Neural progenitor cell (in vitro differentiated cells): ENCODE data around the gene RTL10. TPM values are rescaled to one million over a fixed set of nuclear protein-coding genes. Genes with fewer than 3 reads are reported as not detected.

Source experiments
- DNase-seq: peaks from one replicate; pipeline ENCODE4 v3.0.0-alpha.2; 2016; ENCODE audit warnings: low spot score
- H2AFZ ChIP-seq: fragments of 200-600 bp; sonication (generic); replicated peaks from 2 replicates; pipeline ENCODE4 v1.6.1; 2016; ENCODE audit warnings: antibody characterized with exemption
- H3F3A ChIP-seq: fragments of 200-600 bp; sonication (generic); 2 replicates; pipeline ENCODE4 v1.6.1; 2016; ENCODE audit warnings: antibody characterized with exemption, low read depth
- H3K27ac ChIP-seq: fragments of 200-600 bp; sonication (generic); 2 replicates; pipeline ENCODE4 v1.5.1; 2016; ENCODE audit warnings: mild to moderate bottlenecking
- H3K27me3 ChIP-seq: fragments of 200-600 bp; sonication (generic); 2 replicates; pipeline ENCODE4 v1.6.1; 2016; ENCODE audit warnings: mild to moderate bottlenecking, moderate library complexity
- H3K36me3 ChIP-seq: fragments of 200-600 bp; sonication (generic); 2 replicates; pipeline ENCODE4 v1.5.1; 2016
- H3K4me1 ChIP-seq: fragments of 200-600 bp; sonication (generic); 2 replicates; pipeline ENCODE4 v1.6.1; 2016; ENCODE audit warnings: mixed run types
- H3K4me2 ChIP-seq: fragments of 200-600 bp; sonication (generic); 2 replicates; pipeline ENCODE4 v1.6.1; 2016
- H3K4me3 ChIP-seq: fragments of 200-600 bp; sonication (generic); 2 replicates; pipeline ENCODE4 v1.5.1; 2016
- H3K79me2 ChIP-seq: fragments of 200-600 bp; sonication (generic); 2 replicates; pipeline ENCODE4 v1.6.1; 2016; ENCODE audit warnings: low read depth
- H3K9ac ChIP-seq: fragments of 200-600 bp; sonication (generic); 2 replicates; pipeline ENCODE4 v1.6.1; 2016
- H3K9me3 ChIP-seq: fragments of 200-600 bp; sonication (generic); 2 replicates; pipeline ENCODE4 v1.5.1; 2016; ENCODE audit warnings: low read depth
- H4K20me1 ChIP-seq: fragments of 200-600 bp; sonication (generic); 2 replicates; pipeline ENCODE4 v1.6.1; 2016; ENCODE audit warnings: low read depth
- H3K27ac Mint-ChIP-seq: 3 replicates; pipeline ENCODE4 v1.8.0; 2021; ENCODE audit warnings: mixed read lengths
- H3K27me3 Mint-ChIP-seq: 2 replicates; pipeline ENCODE4 v1.8.0; 2022; ENCODE audit warnings: low read depth, mild to moderate bottlenecking, inconsistent platforms, moderate library complexity, mixed read lengths; ENCODE audit not compliant: insufficient read depth
- H3K36me3 Mint-ChIP-seq: 3 replicates; pipeline ENCODE4 v1.8.0; 2021; ENCODE audit warnings: mixed read lengths
- H3K4me1 Mint-ChIP-seq: 3 replicates; pipeline ENCODE4 v1.8.0; 2021; ENCODE audit warnings: mixed read lengths
- H3K4me3 Mint-ChIP-seq: 3 replicates; pipeline ENCODE4 v1.8.0; 2021; ENCODE audit warnings: mild to moderate bottlenecking, moderate library complexity, mixed read lengths
- H3K9me3 Mint-ChIP-seq: 3 replicates; pipeline ENCODE4 v1.8.0; 2020; ENCODE audit warnings: mixed read lengths
- EZH2 ChIP-seq: fragments of 200-600 bp; sonication (generic); IDR thresholded peaks from 2 replicates; pipeline ENCODE4 v1.6.1; 2017; ENCODE audit warnings: antibody characterized with exemption, mild to moderate bottlenecking, moderate library complexity
- EZH2phosphoT487 ChIP-seq: fragments of 200-600 bp; sonication (generic); IDR thresholded peaks from 2 replicates; pipeline ENCODE4 v1.6.1; 2017; ENCODE audit warnings: antibody characterized with exemption
- total RNA-seq: library from RNA; depleted of rRNA; stranded (reverse); fragments of >200 nt; gene quantifications from 2 replicates; pipeline ENCODE4 v1.2.3, GENCODE V29; 2015; ENCODE audit warnings: low replicate concordance
- TF ChIP-seq, protein P1 (sequence below): fragments of 200-600 bp; sonication (generic); IDR thresholded peaks from 2 replicates; pipeline ENCODE4 v1.5.1; 2017; ENCODE audit warnings: antibody characterized with exemption, mild to moderate bottlenecking

Gene RTL10, protein sequence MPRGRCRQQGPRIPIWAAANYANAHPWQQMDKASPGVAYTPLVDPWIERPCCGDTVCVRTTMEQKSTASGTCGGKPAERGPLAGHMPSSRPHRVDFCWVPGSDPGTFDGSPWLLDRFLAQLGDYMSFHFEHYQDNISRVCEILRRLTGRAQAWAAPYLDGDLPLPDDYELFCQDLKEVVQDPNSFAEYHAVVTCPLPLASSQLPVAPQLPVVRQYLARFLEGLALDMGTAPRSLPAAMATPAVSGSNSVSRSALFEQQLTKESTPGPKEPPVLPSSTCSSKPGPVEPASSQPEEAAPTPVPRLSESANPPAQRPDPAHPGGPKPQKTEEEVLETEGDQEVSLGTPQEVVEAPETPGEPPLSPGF
- 7.3 and 16.3 TPM in 2 replicates for total RNA-seq

DNA sequence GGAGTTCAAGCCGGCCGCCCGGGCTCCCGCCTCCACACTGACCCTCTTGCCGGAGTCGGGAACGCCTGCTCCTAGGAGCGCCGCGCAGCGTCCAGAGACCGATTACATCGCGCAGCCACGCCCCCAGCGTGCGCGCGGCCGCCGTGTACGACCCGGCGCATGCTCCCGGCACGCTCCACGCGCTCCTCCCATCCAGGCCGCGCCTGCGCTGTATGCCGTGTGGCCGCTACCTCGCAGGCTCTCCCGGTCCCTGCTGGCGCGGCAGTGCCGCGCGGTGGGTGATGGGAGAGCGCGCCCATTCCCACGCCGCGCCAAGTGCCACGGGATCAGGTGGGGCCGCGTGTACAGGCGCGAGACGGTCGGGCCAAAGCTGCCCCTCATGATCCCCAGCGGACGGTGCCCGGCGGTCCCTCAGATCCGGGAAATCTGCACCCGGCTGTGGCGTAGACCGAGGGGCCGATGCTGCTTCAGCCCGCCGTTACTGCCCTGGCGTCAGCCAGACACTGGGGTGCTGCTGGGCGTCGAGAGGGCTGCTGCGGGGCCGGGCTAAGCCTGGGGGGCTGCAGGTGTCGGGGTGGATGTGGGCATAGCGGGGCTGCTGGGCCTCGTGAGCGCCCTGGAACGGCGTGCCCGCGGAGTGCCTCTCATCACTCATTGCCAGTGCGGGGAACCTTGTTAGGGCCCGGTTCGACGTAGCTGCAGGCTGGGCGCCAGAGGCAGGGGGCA, at the start of gene RTL10, which contains the start of gene GNB1L:
RTL10 (minus strand) TSS at position 97 of the 726 bp plus-strand sequence. CDS start 2,613 bp downstream, outside the sequence.
GNB1L (minus strand) TSS at position 97 of the 726 bp plus-strand sequence. CDS start 33,519 bp downstream, outside the sequence.
- peak within 1 kb of the TSS; percentile 50 for H3K27ac ChIP-seq
- H3K9ac ChIP-seq, result peak within 1 kb of the TSS; percentile 72
- Mint-ChIP-seq H3K36me3 (peaks cover 27% of the 10 kb centered on the region), H3K4me3 (peak within 1 kb of the TSS; percentile 95), H3K27me3 (no peaks in the 10 kb centered on the region), H3K4me1 (peaks cover 29% of the 10 kb centered on the region), H3K27ac (peak within 1 kb of the TSS; percentile 95), H3K9me3 (no peaks in the 10 kb centered on the region)
- H2AFZ ChIP-seq, result peak within 1 kb of the TSS; percentile 43
- no peaks in the 10 kb centered on the region for H3K9me3 ChIP-seq
- TF ChIP-seq EZH2 (no peak), EZH2phosphoT487 (no peak)
- TF ChIP-seq, protein P1, sequence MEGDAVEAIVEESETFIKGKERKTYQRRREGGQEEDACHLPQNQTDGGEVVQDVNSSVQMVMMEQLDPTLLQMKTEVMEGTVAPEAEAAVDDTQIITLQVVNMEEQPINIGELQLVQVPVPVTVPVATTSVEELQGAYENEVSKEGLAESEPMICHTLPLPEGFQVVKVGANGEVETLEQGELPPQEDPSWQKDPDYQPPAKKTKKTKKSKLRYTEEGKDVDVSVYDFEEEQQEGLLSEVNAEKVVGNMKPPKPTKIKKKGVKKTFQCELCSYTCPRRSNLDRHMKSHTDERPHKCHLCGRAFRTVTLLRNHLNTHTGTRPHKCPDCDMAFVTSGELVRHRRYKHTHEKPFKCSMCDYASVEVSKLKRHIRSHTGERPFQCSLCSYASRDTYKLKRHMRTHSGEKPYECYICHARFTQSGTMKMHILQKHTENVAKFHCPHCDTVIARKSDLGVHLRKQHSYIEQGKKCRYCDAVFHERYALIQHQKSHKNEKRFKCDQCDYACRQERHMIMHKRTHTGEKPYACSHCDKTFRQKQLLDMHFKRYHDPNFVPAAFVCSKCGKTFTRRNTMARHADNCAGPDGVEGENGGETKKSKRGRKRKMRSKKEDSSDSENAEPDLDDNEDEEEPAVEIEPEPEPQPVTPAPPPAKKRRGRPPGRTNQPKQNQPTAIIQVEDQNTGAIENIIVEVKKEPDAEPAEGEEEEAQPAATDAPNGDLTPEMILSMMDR, result no peak
- H3K4me2 ChIP-seq, result peak within 1 kb of the TSS; percentile 90
- no peaks in the 10 kb centered on the region for H3F3A ChIP-seq
- peaks cover 35% of the 10 kb centered on the region for H4K20me1 ChIP-seq
- peak; percentile 100 for DNase-seq
- H3K4me3 ChIP-seq, result peak within 1 kb of the TSS; percentile 72
- no peaks in the 10 kb centered on the region for H3K27me3 ChIP-seq
- H3K36me3 ChIP-seq, result no peaks in the 10 kb centered on the region
- peaks cover 17% of the 10 kb centered on the region for H3K4me1 ChIP-seq
- peaks cover 45% of the 10 kb centered on the region for H3K79me2 ChIP-seq

DNA sequence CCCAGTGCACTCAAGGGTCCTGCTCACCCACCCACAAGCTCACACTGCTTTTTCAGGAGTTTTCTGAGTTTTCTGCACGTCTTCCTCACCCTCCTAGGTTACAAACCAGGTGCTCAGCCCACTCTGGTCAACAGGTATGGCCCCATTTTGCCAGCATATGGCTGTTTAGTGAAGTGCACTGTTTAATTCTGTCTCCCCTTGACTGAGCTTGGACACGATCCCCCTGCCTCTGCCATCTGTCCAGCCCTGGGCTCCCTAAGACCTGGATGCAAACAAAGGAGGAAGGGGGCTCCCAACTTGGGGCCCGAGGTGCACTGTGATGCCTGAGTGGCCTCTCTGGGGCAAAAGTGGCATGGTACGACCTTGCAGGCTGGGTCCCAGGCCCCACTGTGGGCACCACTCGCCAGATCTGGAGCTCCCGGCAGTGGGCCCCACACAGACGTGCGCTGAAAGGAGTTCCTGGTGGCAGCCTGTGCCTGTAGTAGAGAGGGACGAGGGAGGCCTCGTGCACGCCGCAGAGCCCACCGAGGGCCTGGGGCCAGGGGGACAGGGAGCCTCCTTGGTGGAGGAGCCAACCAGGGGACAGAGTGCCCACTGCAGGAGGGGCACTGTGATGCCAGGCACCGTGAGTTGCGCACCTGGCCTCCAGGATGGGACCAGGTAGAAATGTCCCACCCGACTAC, 49.6 kb upstream of the RTL10 start:
- no peaks in the 10 kb centered on the region for H3K36me3 ChIP-seq
- no peaks in the 10 kb centered on the region for H3K36me3 Mint-ChIP-seq
- no peak overlapping the region for H3K4me2 ChIP-seq

DNA sequence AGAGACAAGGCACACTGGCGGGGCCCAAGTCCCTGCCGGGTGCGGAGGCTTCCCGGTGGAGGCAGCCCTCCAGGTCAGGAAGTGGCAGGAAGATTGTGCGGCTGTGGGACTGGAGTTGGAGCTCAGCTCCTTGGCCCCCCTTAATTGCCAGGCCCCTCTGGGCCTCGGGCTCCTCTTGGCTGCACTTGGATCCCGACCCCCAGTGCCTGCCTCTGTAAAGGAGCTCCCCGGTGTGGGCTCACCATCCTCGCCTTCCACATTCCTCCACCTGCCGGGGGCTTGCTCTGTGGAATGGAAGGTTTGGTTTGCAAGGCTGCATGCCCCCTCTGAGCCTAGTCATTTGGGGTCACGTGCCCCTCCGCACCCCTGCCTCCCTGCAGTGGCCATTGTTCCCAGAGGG, 48.8 kb upstream of the RTL10 start:
- H3K4me1 Mint-ChIP-seq, result peaks cover 53% of the 10 kb centered on the region
- peaks cover 8% of the 10 kb centered on the region for H3K27me3 Mint-ChIP-seq
- Histone ChIP-seq H3K9me3 (no peaks in the 10 kb centered on the region), H3K4me2 (peak overlapping the region; percentile 36), H4K20me1 (no peaks in the 10 kb centered on the region), H3F3A (peaks cover 8% of the 10 kb centered on the region), H3K4me3 (no peak overlapping the region), H2AFZ (no peak overlapping the region), H3K79me2 (no peaks in the 10 kb centered on the region), H3K27me3 (no peaks in the 10 kb centered on the region), H3K27ac (no peak overlapping the region), H3K9ac (no peak overlapping the region), H3K4me1 (peaks cover 19% of the 10 kb centered on the region), H3K36me3 (no peaks in the 10 kb centered on the region)
- H3K9me3 Mint-ChIP-seq, result no peaks in the 10 kb centered on the region
- H3K36me3 Mint-ChIP-seq, result no peaks in the 10 kb centered on the region
- peak overlapping the region; percentile 82 for H3K27ac Mint-ChIP-seq
- H3K4me3 Mint-ChIP-seq, result no peak overlapping the region
- TF ChIP-seq, protein P1, result no peak
- TF ChIP-seq EZH2phosphoT487 (no peak), EZH2 (no peak)
- DNase-seq, result no peak

More for the DNA sequence above, 49.6 kb upstream of the RTL10 start:
- H3K27ac Mint-ChIP-seq, result peak overlapping the region; percentile 66
- no peak for DNase-seq
- H3K4me1 Mint-ChIP-seq, result peaks cover 51% of the 10 kb centered on the region
- Histone ChIP-seq H3K9me3 (no peaks in the 10 kb centered on the region), H3K79me2 (no peaks in the 10 kb centered on the region), H3K27me3 (no peaks in the 10 kb centered on the region), H3K9ac (no peak overlapping the region), H3K27ac (no peak overlapping the region), H3K4me3 (no peak overlapping the region), H2AFZ (no peak overlapping the region), H3K4me1 (peaks cover 19% of the 10 kb centered on the region), H3F3A (peaks cover 8% of the 10 kb centered on the region), H4K20me1 (no peaks in the 10 kb centered on the region)
- peak overlapping the region; percentile 20 for H3K4me3 Mint-ChIP-seq
- H3K9me3 Mint-ChIP-seq, result no peaks in the 10 kb centered on the region
- no peak for TF ChIP-seq EZH2phosphoT487
- TF ChIP-seq EZH2, result no peak
- TF ChIP-seq, protein P1, result no peak
- peaks cover 13% of the 10 kb centered on the region for H3K27me3 Mint-ChIP-seq
